ENCODE measurements around the gene CD37. TPM values are rescaled to one million over a fixed set of nuclear protein-coding genes. Genes with fewer than 3 reads are reported as not detected.

The CD37 gene
- total RNA-seq, 1 donor from 2014 or later, result 3.7 TPM

DNA sequence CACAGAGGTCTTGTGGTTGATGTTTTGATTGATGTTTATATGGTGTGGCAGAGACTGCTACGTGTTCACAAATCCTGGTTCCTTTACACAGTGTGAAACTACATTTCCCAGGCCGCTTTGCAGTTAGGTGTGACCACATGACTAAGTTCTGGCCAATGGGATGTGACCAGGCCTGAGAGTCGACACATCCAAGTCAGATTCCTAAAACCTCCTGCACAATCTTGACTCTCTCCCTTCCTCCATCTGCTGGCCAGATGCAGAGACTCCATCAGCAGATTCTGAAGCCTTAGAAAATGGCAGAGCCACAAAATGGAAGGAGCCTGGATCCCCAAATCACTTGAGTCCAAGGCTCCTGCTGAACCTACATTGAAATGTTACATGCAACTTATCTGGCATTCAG lies 12.6 kb downstream of the CD37 start:
- no peak for TF ChIP-seq CTCF (IDR thresholded peaks at IDR 0.05; ENCODE audit: borderline replicate concordance)

GRCh38 chr19:49348305-49349189 lies 13.3 kb downstream of the CD37 start:
- peaks cover 99% of the 10 kb centered on the region for H3K36me3 ChIP-seq

More for the DNA sequence above, 12.6 kb downstream of the CD37 start:
- intact Hi-C loops (cut with micrococcal nuclease), result no loop called here
- Histone ChIP-seq H3K9me3 (replicated peaks) (no peaks in the 10 kb centered on the region), H3K4me3 (no peak overlapping the region), H3K27ac (replicated peaks) (no peak overlapping the region), H3K4me1 (no peaks in the 10 kb centered on the region), H3K27me3 (ENCODE audit: low read depth) (no peaks in the 10 kb centered on the region), H3K36me3 (peaks cover 100% of the 10 kb centered on the region)
- no peak for DNase-seq

DNA sequence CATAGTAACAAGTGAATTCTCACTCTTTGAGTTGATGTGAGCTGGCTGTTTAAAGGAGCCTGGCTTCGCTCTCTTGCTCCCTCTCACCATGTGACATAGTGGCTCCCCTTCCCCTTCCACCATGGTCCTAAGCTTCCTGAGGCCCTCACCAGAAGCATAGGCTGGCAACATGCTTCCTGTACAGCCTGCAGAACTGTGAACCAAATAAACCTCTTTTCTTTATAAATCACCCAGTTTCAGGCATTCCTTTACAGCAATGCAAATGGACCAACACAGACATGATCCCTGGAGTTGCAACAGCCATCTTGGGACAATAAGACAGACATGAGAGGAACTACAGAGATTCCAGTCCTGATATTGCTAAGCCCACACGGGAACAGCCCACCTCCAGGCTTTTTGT lies 14.4 kb downstream of the CD37 start:
- Histone ChIP-seq H3K36me3 (peaks cover 99% of the 10 kb centered on the region), H3K9me3 (replicated peaks) (no peaks in the 10 kb centered on the region), H3K27me3 (ENCODE audit: low read depth) (no peaks in the 10 kb centered on the region), H3K4me1 (no peaks in the 10 kb centered on the region), H3K27ac (replicated peaks) (no peak overlapping the region), H3K4me3 (no peak overlapping the region)
- TF ChIP-seq CTCF (IDR thresholded peaks at IDR 0.05; ENCODE audit: borderline replicate concordance), result no peak
- DNase-seq, result no peak
- intact Hi-C loops (cut with micrococcal nuclease), result no loop called here

More at GRCh38 chr19:49348305-49349189, 13.3 kb downstream of the CD37 start:
- TF ChIP-seq CTCF (IDR thresholded peaks at IDR 0.05; ENCODE audit: borderline replicate concordance), result no peak
- Histone ChIP-seq H3K9me3 (replicated peaks) (no peaks in the 10 kb centered on the region), H3K4me3 (no peak overlapping the region), H3K4me1 (no peaks in the 10 kb centered on the region), H3K27me3 (ENCODE audit: low read depth) (no peaks in the 10 kb centered on the region), H3K27ac (replicated peaks) (no peak overlapping the region)
- intact Hi-C loops (cut with micrococcal nuclease), result no loop called here
- DNase-seq, result no peak

DNA sequence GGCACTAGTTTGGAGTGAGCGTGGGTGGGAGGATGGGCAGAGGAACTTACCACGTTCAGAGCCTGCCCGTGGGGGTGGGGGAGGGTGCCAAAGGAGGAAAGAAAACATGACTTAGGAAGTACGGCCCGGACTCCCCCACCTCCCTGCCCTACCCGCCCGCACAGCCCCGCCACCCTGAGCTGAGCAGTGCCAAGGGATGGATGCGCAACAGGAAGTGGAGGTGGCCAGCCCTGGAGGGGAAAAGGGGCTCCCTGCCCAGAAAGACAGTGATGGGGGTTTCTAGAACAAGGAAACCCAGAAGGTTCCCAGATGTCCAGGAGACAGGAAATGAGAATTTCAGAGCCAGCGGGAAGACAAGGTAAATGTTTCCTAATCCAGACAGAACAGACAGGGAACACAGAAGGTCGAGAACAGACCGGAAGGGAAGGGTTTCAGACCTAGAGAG lies 20.7 kb downstream of the CD37 start:
- Histone ChIP-seq H3K4me1 (peaks cover 25% of the 10 kb centered on the region), H3K27ac (replicated peaks) (peak overlapping the region; percentile 70), H3K9me3 (replicated peaks) (no peaks in the 10 kb centered on the region), H3K4me3 (peak overlapping the region; percentile 32), H3K27me3 (ENCODE audit: low read depth) (no peaks in the 10 kb centered on the region), H3K36me3 (peaks cover 74% of the 10 kb centered on the region)
- DNase-seq, result peak; percentile 36
- intact Hi-C loops (cut with micrococcal nuclease), result no loop called here
- no peak for TF ChIP-seq CTCF (IDR thresholded peaks at IDR 0.05; ENCODE audit: borderline replicate concordance)

GRCh38 chr19:49356382-49356781 lies 21.2 kb downstream of the CD37 start:
- peak overlapping the region; percentile 32 for H3K4me3 ChIP-seq

More at GRCh38 chr19:49356382-49356781, 21.2 kb downstream of the CD37 start:
- no peak for TF ChIP-seq CTCF (IDR thresholded peaks at IDR 0.05; ENCODE audit: borderline replicate concordance)
- no peak for DNase-seq
- Histone ChIP-seq H3K27me3 (ENCODE audit: low read depth) (no peaks in the 10 kb centered on the region), H3K36me3 (peaks cover 69% of the 10 kb centered on the region), H3K9me3 (replicated peaks) (no peaks in the 10 kb centered on the region), H3K27ac (replicated peaks) (peak overlapping the region; percentile 70), H3K4me1 (peaks cover 28% of the 10 kb centered on the region)
- intact Hi-C loops (cut with micrococcal nuclease), result no loop called here

Measured in left ventricle myocardium inferior (tissue), 1 donor.